Thyroid gland (tissue), 4 donors: ENCODE data around the gene IL18BP.

Experiments used
- POLR2A ChIP-seq, 2 donors: fragments of 450-650 bp; IDR thresholded peaks; one replicate each; pipeline ENCODE4 v1.6.1; 2017; ENCODE audit warnings: antibody characterized with exemption in 2 of 2, mild to moderate bottlenecking in 2 of 2, moderate library complexity in 1 of 2
- TF ChIP-seq, protein P1 (sequence below), 6 experiments: fragments of 200-600 bp in 3 of 6; fragments of 450-650 bp in 3 of 6; sonication (generic) in 3 of 6; IDR thresholded peaks; one replicate each; pipeline ENCODE4 v1.5.1; 2016 to 2019; ENCODE audit warnings: antibody characterized with exemption in 6 of 6, mild to moderate bottlenecking in 2 of 6, inconsistent platforms in 1 of 6, moderate library complexity in 1 of 6

DNA sequence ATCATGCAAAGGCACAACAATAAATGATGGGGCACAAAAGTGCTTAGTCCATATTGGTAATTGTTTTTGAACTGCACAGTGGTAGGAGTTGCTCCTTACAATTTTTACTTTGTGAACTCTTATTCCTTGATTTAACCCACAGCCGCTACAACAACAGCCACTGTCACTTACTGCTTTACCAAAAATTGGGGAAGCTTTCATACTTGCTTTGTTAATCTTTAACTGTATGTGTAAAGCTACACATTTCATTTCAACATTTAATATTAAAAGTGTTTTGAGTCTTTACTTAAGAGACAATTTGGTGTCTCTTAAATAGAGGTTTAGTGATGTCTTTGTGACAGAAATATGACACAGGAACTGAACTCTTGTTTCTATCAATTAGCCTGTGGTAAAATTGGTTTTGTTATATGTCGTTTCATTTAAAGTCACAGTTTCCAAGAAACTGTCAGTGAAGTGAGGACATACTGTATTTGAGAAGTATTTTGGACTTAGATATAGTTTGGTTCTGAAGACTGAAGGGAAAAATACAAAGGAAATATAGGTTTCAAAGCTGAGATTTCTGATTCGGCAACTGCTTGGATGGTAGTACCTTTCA is 6.5 kb upstream of the IL18BP start:
- TF ChIP-seq, protein P1, sequence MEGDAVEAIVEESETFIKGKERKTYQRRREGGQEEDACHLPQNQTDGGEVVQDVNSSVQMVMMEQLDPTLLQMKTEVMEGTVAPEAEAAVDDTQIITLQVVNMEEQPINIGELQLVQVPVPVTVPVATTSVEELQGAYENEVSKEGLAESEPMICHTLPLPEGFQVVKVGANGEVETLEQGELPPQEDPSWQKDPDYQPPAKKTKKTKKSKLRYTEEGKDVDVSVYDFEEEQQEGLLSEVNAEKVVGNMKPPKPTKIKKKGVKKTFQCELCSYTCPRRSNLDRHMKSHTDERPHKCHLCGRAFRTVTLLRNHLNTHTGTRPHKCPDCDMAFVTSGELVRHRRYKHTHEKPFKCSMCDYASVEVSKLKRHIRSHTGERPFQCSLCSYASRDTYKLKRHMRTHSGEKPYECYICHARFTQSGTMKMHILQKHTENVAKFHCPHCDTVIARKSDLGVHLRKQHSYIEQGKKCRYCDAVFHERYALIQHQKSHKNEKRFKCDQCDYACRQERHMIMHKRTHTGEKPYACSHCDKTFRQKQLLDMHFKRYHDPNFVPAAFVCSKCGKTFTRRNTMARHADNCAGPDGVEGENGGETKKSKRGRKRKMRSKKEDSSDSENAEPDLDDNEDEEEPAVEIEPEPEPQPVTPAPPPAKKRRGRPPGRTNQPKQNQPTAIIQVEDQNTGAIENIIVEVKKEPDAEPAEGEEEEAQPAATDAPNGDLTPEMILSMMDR (IDR thresholded peaks at IDR 0.05) = no peak
- TF ChIP-seq POLR2A (IDR thresholded peaks at IDR 0.05) = no peak
